Testis (tissue), 3 donors: Measurements from ENCODE around the gene CACNA1C. TPM values are rescaled to one million over a fixed set of nuclear protein-coding genes. Genes with fewer than 3 reads are reported as not detected.

Source experiments
- DNase-seq: peaks from one replicate; pipeline ENCODE4 v3.0.0-alpha.2; 2019
- H3K27ac ChIP-seq, 2 donors: fragments of 200-600 bp; sonication (generic); one replicate each; pipeline ENCODE4 v1.5.1; 2019
- H3K27me3 ChIP-seq: fragments of 200-600 bp; sonication (generic); one replicate; pipeline ENCODE4 v1.5.1; 2019
- H3K36me3 ChIP-seq: fragments of 200-600 bp; sonication (generic); one replicate; pipeline ENCODE4 v1.5.1; 2017; ENCODE audit warnings: low read depth; ENCODE audit errors: missing control alignments
- H3K4me1 ChIP-seq: fragments of 200-600 bp; sonication (generic); one replicate; pipeline ENCODE4 v1.5.1; 2019
- H3K4me3 ChIP-seq, 2 donors: fragments of 200-600 bp; sonication (generic); one replicate each; pipeline ENCODE4 v1.5.1; 2017 to 2019
- H3K9me3 ChIP-seq: fragments of 200-600 bp; sonication (generic); one replicate; pipeline ENCODE4 v1.5.1; 2017
- CTCF ChIP-seq, 3 experiments: fragments of 450-650 bp in 2 of 3; fragments of 200-600 bp in 1 of 3; sonication (generic) in 1 of 3; IDR thresholded peaks; one replicate each; pipeline ENCODE4 v1.5.1; 2016 to 2019; ENCODE audit warnings: antibody characterized with exemption in 3 of 3, mild to moderate bottlenecking in 2 of 3, moderate library complexity in 1 of 3
- POLR2A ChIP-seq: fragments of 450-650 bp; IDR thresholded peaks from one replicate; pipeline ENCODE4 v1.6.1; 2017; ENCODE audit warnings: antibody characterized with exemption, mild to moderate bottlenecking, moderate library complexity
- WGBS, 2 donors: methylation state at CpG; one replicate each; pipeline ENCODE4 v1.1.5; 2018; 5-methylcytosine and 5-hydroxymethylcytosine counted together
- intact Hi-C: fragments of 100-400 bp; cut with DNase I; formaldehyde crosslinking; loops from one replicate; pipeline ENCODE4 v1.15.1; 2023; ENCODE audit warnings: low total_unique reads
- polyA plus RNA-seq: library from polyadenylated mRNA; stranded (reverse); fragments of 350-450 nt; fragmentation: Illumina TruSeq; extraction: RNeasy Lipid Tissue Mini Kit (QIAGEN cat#74804); gene quantifications from one replicate; pipeline ENCODE4 v1.2.3, GENCODE V29; 2014; ENCODE audit warnings: low read depth, low replicate concordance; ENCODE audit not compliant: insufficient read depth
- total RNA-seq, 2 donors: library from RNA; depleted of rRNA; stranded (reverse); fragments of >200 nt; gene quantifications; one replicate each; pipeline ENCODE4 v1.2.3, GENCODE V29; 2016

The CACNA1C gene
- total and polyA plus RNA-seq, 3 donors from 2014 or later: 20.3 to 36.8 (median 32.0) TPM

GRCh38 chr12:2648406-2648805, 595.6 kb downstream of the CACNA1C start:
- DNase-seq: no peak
- no peaks in the 10 kb centered on the region for H3K27me3 ChIP-seq
- no peaks in the 10 kb centered on the region for H3K36me3 ChIP-seq
- TF ChIP-seq CTCF (IDR thresholded peaks at IDR 0.05): no peak
- no peak for TF ChIP-seq POLR2A
- intact Hi-C loops: no loop called here
- no peak overlapping the region for H3K4me3 ChIP-seq
- WGBS, 2 donors: 96% methylated on average over 6 to 8 of the region's 8 CpGs
- no peaks in the 10 kb centered on the region for H3K4me1 ChIP-seq
- no peaks in the 10 kb centered on the region for H3K9me3 ChIP-seq
- H3K27ac ChIP-seq: no peak overlapping the region

DNA sequence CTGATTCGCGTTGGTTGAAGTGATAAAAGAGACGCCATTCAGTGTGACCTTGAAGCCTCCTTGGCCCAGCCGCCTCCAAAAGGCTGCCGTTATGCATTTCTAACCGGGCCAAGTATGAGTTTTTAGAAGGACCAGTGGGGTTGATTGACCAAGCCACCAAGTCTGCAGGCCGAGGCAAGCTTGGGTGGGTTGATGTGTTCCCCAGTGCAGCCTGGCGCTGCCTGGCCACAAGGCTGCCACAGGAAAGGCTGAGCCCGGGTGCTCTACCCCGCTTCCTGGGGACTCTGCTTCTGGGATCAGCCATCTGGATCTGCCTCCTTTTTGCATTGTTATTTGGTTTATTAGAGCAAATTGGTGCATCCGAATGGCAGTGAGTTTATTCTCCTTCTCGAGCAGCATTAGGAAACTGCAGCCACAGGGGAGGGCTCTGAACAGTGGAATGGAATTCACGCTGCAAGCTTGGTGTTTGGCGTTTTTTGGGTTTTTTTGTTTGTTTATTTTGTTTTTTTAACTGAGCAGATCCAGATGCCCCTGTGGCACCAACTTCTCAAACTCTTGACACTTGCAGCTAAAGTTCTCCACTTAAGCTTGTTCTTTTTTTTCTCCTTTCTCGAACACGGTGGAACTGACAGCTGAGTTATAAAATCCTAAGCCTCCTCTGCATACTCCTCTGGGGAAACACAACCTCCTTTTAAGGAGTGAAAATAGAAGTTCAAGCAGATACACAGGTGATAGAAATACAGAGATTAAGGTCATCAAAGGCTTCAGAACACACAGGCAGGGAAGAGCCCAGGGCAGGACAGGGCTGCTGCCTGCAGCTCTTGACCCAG, 596.6 kb downstream of the CACNA1C start:
- no peak overlapping the region for H3K27ac ChIP-seq
- H3K36me3 ChIP-seq: no peaks in the 10 kb centered on the region
- no peaks in the 10 kb centered on the region for H3K27me3 ChIP-seq
- TF ChIP-seq CTCF (IDR thresholded peaks at IDR 0.05) (no peak), POLR2A (no peak)
- no peak for DNase-seq
- no peaks in the 10 kb centered on the region for H3K4me1 ChIP-seq
- intact Hi-C loops: no loop called here
- 72 to 74% methylated on average over 14 to 16 of the region's 16 CpGs for WGBS, 2 donors
- H3K9me3 ChIP-seq: no peaks in the 10 kb centered on the region
- no peak overlapping the region for H3K4me3 ChIP-seq

DNA sequence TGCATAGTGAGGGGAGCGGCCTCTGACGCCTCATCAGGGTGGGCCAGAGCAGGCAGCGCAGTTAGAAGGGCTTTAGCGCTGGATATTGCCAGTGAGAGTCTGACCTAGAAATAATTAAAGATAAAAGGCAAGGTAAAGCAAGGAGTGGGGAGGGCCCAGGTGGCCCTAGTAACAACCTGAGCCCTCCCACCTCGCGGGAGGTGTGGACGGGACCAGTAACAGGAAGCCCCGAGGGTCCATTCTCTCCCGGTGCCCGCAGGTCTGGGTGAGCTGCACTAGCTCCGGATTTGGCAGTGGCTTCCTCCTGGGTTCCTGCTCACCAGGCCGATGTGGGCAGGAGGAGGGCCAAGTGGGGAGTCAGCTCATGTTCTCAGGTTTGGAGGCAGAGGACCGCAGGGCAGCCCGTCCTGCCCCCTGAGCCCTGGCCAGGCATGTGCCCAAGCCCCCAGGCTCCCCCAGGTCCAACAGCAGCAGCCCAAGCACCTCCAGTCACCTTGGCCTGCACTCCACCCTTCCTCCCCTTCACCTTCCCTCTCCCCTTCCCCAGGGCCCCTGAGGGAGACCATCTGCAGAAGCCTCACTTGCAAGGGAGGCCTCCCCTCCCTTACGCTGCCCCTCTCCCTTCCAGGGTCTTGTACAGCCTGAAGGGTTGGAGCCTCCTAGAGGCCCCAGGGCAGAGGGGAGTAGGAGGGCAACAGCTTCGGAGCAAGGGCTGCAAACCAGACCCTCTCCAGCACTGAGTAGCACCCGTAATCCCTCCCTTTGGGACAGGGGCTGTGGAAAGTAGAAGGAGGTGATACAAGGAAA, 597.7 kb downstream of the CACNA1C start:
- H3K4me1 ChIP-seq: no peaks in the 10 kb centered on the region
- no peaks in the 10 kb centered on the region for H3K9me3 ChIP-seq
- WGBS, 2 donors: 73 to 86% methylated on average over 13 to 17 of the region's 17 CpGs
- H3K27ac ChIP-seq: no peak overlapping the region
- intact Hi-C loops: no loop called here
- DNase-seq: no peak
- TF ChIP-seq CTCF (IDR thresholded peaks at IDR 0.05): no peak
- TF ChIP-seq POLR2A: no peak
- no peaks in the 10 kb centered on the region for H3K27me3 ChIP-seq
- no peaks in the 10 kb centered on the region for H3K36me3 ChIP-seq
- H3K4me3 ChIP-seq: no peak overlapping the region

GRCh38 chr12:2651068-2651965, 598.5 kb downstream of the CACNA1C start:
- no peak for TF ChIP-seq POLR2A
- no peak for TF ChIP-seq CTCF (IDR thresholded peaks at IDR 0.05)
- Histone ChIP-seq H3K4me3 (no peak overlapping the region), H3K27me3 (no peaks in the 10 kb centered on the region), H3K4me1 (no peaks in the 10 kb centered on the region), H3K27ac (no peak overlapping the region), H3K9me3 (no peaks in the 10 kb centered on the region), H3K36me3 (no peaks in the 10 kb centered on the region)
- 86 to 88% methylated on average over 32 of the region's 32 CpGs for WGBS, 2 donors
- intact Hi-C loops: no loop called here
- no peak for DNase-seq
